K562 (cell line): ENCODE data around the gene CSTF1. TPM values are rescaled to one million over a fixed set of nuclear protein-coding genes. Genes with fewer than 3 reads are reported as not detected.

ENCODE experiments used
- ARID3B ChIP-seq: fragments of 250-450 bp; sonication (Bioruptor Pico); IDR thresholded peaks from 2 replicates; pipeline ENCODE4 v1.4.0; 2020; ENCODE audit warnings: borderline replicate concordance
- BRD9 ChIP-seq: fragments of 450-650 bp; IDR thresholded peaks from 2 replicates; pipeline ENCODE4 v1.6.1; 2018; ENCODE audit warnings: low read depth; ENCODE audit not compliant: partially characterized antibody
- GABPB2 ChIP-seq: fragments of 250-450 bp; sonication (Bioruptor Pico); conservative IDR thresholded peaks from 2 replicates; pipeline ENCODE4 v1.5.1; 2021; ENCODE audit warnings: mild to moderate bottlenecking
- GTF2F1 ChIP-seq: IDR thresholded peaks from 2 replicates; pipeline ENCODE4 v1.6.1; 2011; ENCODE audit warnings: low read depth, low read length, improper control_type of control experiment
- L3MBTL2 ChIP-seq: fragments of 450-650 bp; IDR thresholded peaks from 2 replicates; pipeline ENCODE4 v1.6.1; 2016; ENCODE audit warnings: mild to moderate bottlenecking, moderate library complexity
- PTRF ChIP-seq: fragments of 450-650 bp; IDR thresholded peaks from 2 replicates; pipeline ENCODE4 v1.6.1; 2016; ENCODE audit warnings: mild to moderate bottlenecking, missing genetic modification characterization, missing compliant biosample characterization
- SIRT6 ChIP-seq: IDR thresholded peaks from one replicate; pipeline ENCODE4 v1.6.1; 2012; ENCODE audit warnings: low read depth, mild to moderate bottlenecking, control low read depth, inconsistent platforms, low read length, moderate library complexity
- ZBTB1 ChIP-seq: sonication (generic); formaldehyde crosslinking; IDR thresholded peaks from 2 replicates; pipeline ENCODE4 v1.8.1; 2023; ENCODE audit warnings: missing genetic modification reagents, low read depth, mild to moderate bottlenecking, borderline replicate concordance
- ZBTB12 ChIP-seq: fragments of 250-450 bp; sonication (Bioruptor Pico); IDR thresholded peaks from 2 replicates; pipeline ENCODE4 v1.4.0; 2020
- ZFX ChIP-seq: sonication (generic); formaldehyde crosslinking; IDR thresholded peaks from 2 replicates; pipeline ENCODE4 v1.8.0; 2022; ENCODE audit warnings: mild to moderate bottlenecking, missing genetic modification reagents, moderate library complexity
- ZNF224 ChIP-seq: sonication (generic); formaldehyde crosslinking; IDR thresholded peaks from 2 replicates; pipeline ENCODE4 v1.8.0; 2022; ENCODE audit warnings: mild to moderate bottlenecking, missing genetic modification reagents
- ZNF232 ChIP-seq: sonication (generic); formaldehyde crosslinking; IDR thresholded peaks from 2 replicates; pipeline ENCODE4 v1.8.0; 2022; ENCODE audit warnings: mild to moderate bottlenecking, missing genetic modification reagents
- ZNF436 ChIP-seq: fragments of 250-450, 450-650 bp; sonication (Bioruptor Pico); formaldehyde crosslinking; IDR thresholded peaks from 2 replicates; pipeline ENCODE4 v1.7.0; 2020; ENCODE audit warnings: mild to moderate bottlenecking
- ZNF609 ChIP-seq: sonication (generic); formaldehyde crosslinking; IDR thresholded peaks from 2 replicates; pipeline ENCODE4 v1.8.1; 2023; ENCODE audit warnings: missing genetic modification reagents, mild to moderate bottlenecking, borderline replicate concordance
- ZNF830 ChIP-seq: fragments of 250-450 bp; sonication (Bioruptor Pico); IDR thresholded peaks from 2 replicates; pipeline ENCODE4 v1.5.0; 2021; ENCODE audit warnings: mild to moderate bottlenecking
- polyA plus RNA-seq, 8 experiments: library from polyadenylated mRNA; depleted of rRNA in 4 of 8; stranded (reverse) in 5 of 8; unstranded in 3 of 8; fragments of >200 nt; fragmentation: Nextera tagmentation in 2 of 8; fragmentation: Illumina TruSeq in 1 of 8; extraction: Ambion mirVana in 2 of 8; extraction: Trizol in 1 of 8; gene quantifications; 2 replicates each; pipeline versions ENCODE4 v1.2.1 to v1.2.3, GENCODE V29; 2011 to 2014; ENCODE audit warnings: inconsistent platforms in 1 of 8, missing spikeins in 1 of 8
- total RNA-seq, 7 experiments: library from RNA; depleted of rRNA in 6 of 7; stranded (reverse); fragments of >200 nt in 6 of 7; fragmentation: Illumina TruSeq in 2 of 7; extraction: Trizol in 2 of 7; gene quantifications; 2 replicates each; pipeline versions ENCODE4 v1.2.1 to v1.2.3, GENCODE V29; 2011 to 2021; ENCODE audit warnings: low replicate concordance in 1 of 7
- TF ChIP-seq, protein P1 (sequence below): fragments of 250-450 bp; sonication (Bioruptor Pico); IDR thresholded peaks from 2 replicates; pipeline ENCODE4 v1.5.0; 2021; ENCODE audit warnings: mild to moderate bottlenecking, moderate library complexity

CSTF1 gene
- total and polyA plus RNA-seq, 9 of the 15 experiments (the other 6 are each of a cell fraction or from before 2014, with no cell fraction given): 30.8 to 110 (median 53.4) TPM

- TF ChIP-seq ZNF224 (CRISPR knock-in tag): no peak
- TF ChIP-seq ZBTB12 (CRISPR knock-in tag): no peak
- no peak for TF ChIP-seq BRD9
- no peak for TF ChIP-seq SIRT6
- TF ChIP-seq ZNF232 (CRISPR knock-in tag): no peak
- TF ChIP-seq ZBTB1 (CRISPR knock-in tag): no peak
- TF ChIP-seq ZFX (CRISPR knock-in tag): peak; percentile 60
- TF ChIP-seq, protein P1, sequence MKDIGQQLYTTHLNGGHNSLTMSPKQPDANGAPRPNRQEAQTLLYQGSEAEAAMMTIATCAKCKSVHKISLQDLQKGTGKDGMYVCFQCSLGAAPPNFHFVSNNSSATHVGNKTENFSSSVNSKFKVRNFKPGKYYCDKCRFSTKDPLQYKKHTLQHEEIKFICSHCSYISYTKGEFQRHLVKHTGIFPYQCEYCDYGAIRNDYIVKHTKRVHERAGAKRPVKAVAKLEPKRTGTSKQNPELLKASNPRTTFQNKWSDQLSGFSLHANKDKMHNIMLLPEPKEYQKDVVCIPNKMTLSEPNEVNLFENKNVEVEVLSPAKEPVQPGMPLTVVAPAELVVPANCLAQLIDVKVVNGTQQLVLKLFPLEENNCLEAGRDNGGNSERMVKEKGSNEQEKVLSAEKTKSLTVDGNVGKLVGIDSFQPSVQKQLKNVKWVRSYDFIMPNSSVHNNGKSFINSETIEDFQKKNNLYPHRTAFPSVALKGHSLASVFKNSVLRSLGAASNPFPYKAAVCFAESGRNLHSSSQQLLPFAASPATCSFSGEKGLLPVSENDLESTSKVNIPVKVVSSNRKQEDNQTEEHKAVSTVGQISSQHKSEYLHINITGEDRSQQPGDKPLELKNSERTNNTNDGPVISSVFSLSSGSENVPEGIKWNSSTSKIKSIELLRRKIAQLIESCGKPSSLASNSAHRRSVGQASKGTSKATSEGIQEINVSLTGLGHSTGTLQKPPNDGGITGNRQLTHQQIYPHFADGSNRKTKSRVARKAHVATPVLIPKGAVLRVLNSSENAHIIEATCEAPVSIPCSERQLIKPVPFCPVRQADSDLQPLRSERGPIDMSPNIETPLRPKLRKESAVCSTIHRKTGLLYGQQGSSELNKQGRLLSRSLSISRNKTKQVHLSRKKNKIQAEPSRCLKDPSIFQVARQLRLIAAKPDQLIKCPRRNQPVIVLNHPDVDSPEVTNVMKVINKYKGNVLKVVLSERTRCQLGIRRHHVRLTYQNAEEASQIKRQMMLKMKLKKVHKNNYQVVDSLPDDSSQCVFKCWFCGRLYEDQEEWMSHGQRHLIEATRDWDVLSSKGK (CRISPR knock-in tag): no peak
- no peak for TF ChIP-seq ZNF830 (CRISPR knock-in tag)
- TF ChIP-seq L3MBTL2: no peak
- TF ChIP-seq GTF2F1: no peak
- TF ChIP-seq ZNF609 (CRISPR knock-in tag): no peak
- TF ChIP-seq GABPB2 (CRISPR knock-in tag): no peak
- no peak for TF ChIP-seq ARID3B (CRISPR knock-in tag)
- no peak for TF ChIP-seq PTRF (tag)
- no peak for TF ChIP-seq ZNF436
Observed at GRCh38 chr20:56414842-56415765, 22.7 kb downstream of the CSTF1 start (continued).
